ENCODE measurements around the gene LRRC4C.
A peak's percentile ranks its signal among the peaks of the same experiment; 100 is the strongest.

Gene LRRC4C

GRCh38 chr11:41414771-41415440 is 44.5 kb downstream of the LRRC4C start:
- H3K4me1 ChIP-seq (ENCODE audit: control insufficient read depth, insufficient read depth, low read length): peaks cover 5% of the 10 kb centered on the region; the same call in 1 of the 2 replicates
- H3K27ac ChIP-seq (ENCODE audit: low read depth, low read length): no peak overlapping the region
- H3K4me3 ChIP-seq (ENCODE audit: low read depth, low read length): no peak overlapping the region
- no peaks in the 10 kb centered on the region for H3K36me3 ChIP-seq (ENCODE audit: control insufficient read depth, insufficient read depth, low read length)
- no peak overlapping the region for H3K9ac ChIP-seq (ENCODE audit: low read length)
- no peaks in the 10 kb centered on the region for H3K9me3 ChIP-seq (ENCODE audit: control insufficient read depth, insufficient read depth, low read depth, low read length)
- H3K27me3 ChIP-seq (ENCODE audit: control insufficient read depth, insufficient read depth, low read length): no peaks in the 10 kb centered on the region

GRCh38 chr11:41413843-41414242 is 45.6 kb downstream of the LRRC4C start:
- Histone ChIP-seq H3K4me1 (ENCODE audit: control insufficient read depth, insufficient read depth, low read length) (peaks cover 5% of the 10 kb centered on the region; the same call in 1 of the 2 replicates), H3K9me3 (ENCODE audit: control insufficient read depth, insufficient read depth, low read depth, low read length) (no peaks in the 10 kb centered on the region), H3K36me3 (ENCODE audit: control insufficient read depth, insufficient read depth, low read length) (no peaks in the 10 kb centered on the region), H3K4me3 (ENCODE audit: low read depth, low read length) (no peak overlapping the region), H3K9ac (ENCODE audit: low read length) (no peak overlapping the region), H3K27me3 (ENCODE audit: control insufficient read depth, insufficient read depth, low read length) (no peaks in the 10 kb centered on the region), H3K27ac (ENCODE audit: low read depth, low read length) (no peak overlapping the region)

- H3K4me1 ChIP-seq (ENCODE audit: control insufficient read depth, insufficient read depth, low read length): no peaks in the 10 kb centered on the region
- no peak overlapping the region for H3K9ac ChIP-seq (ENCODE audit: low read length)
- no peaks in the 10 kb centered on the region for H3K36me3 ChIP-seq (ENCODE audit: control insufficient read depth, insufficient read depth, low read length)
- no peaks in the 10 kb centered on the region for H3K9me3 ChIP-seq (ENCODE audit: control insufficient read depth, insufficient read depth, low read depth, low read length)
- H3K4me3 ChIP-seq (ENCODE audit: low read depth, low read length): no peak overlapping the region
- H3K27ac ChIP-seq (ENCODE audit: low read depth, low read length): no peak overlapping the region
- H3K27me3 ChIP-seq (ENCODE audit: control insufficient read depth, insufficient read depth, low read length): no peaks in the 10 kb centered on the region
Observed at GRCh38 chr11:41405812-41406211, 53.6 kb downstream of the LRRC4C start.

GRCh38 chr11:41404109-41404508 is 55.3 kb downstream of the LRRC4C start:
- no peak overlapping the region for H3K9ac ChIP-seq (ENCODE audit: low read length)
- H3K4me3 ChIP-seq (ENCODE audit: low read depth, low read length): no peak overlapping the region
- no peak overlapping the region for H3K27ac ChIP-seq (ENCODE audit: low read depth, low read length)
- no peaks in the 10 kb centered on the region for H3K4me1 ChIP-seq (ENCODE audit: control insufficient read depth, insufficient read depth, low read length)
- H3K36me3 ChIP-seq (ENCODE audit: control insufficient read depth, insufficient read depth, low read length): no peaks in the 10 kb centered on the region
- no peaks in the 10 kb centered on the region for H3K27me3 ChIP-seq (ENCODE audit: control insufficient read depth, insufficient read depth, low read length)
- no peaks in the 10 kb centered on the region for H3K9me3 ChIP-seq (ENCODE audit: control insufficient read depth, insufficient read depth, low read depth, low read length)

- Histone ChIP-seq H3K36me3 (ENCODE audit: control insufficient read depth, insufficient read depth, low read length) (no peaks in the 10 kb centered on the region), H3K9me3 (ENCODE audit: control insufficient read depth, insufficient read depth, low read depth, low read length) (no peaks in the 10 kb centered on the region), H3K27me3 (ENCODE audit: control insufficient read depth, insufficient read depth, low read length) (no peaks in the 10 kb centered on the region), H3K4me1 (ENCODE audit: control insufficient read depth, insufficient read depth, low read length) (no peaks in the 10 kb centered on the region), H3K27ac (ENCODE audit: low read depth, low read length) (no peak overlapping the region), H3K9ac (ENCODE audit: low read length) (no peak overlapping the region), H3K4me3 (ENCODE audit: low read depth, low read length) (no peak overlapping the region)
Observed at GRCh38 chr11:41403458-41403857, 56.0 kb downstream of the LRRC4C start.

GRCh38 chr11:41400819-41401382 is 58.6 kb downstream of the LRRC4C start:
- Histone ChIP-seq H3K9ac (ENCODE audit: low read length) (no peak overlapping the region), H3K27me3 (ENCODE audit: control insufficient read depth, insufficient read depth, low read length) (no peaks in the 10 kb centered on the region), H3K9me3 (ENCODE audit: control insufficient read depth, insufficient read depth, low read depth, low read length) (no peaks in the 10 kb centered on the region), H3K4me3 (ENCODE audit: low read depth, low read length) (no peak overlapping the region), H3K4me1 (ENCODE audit: control insufficient read depth, insufficient read depth, low read length) (peaks cover 17% of the 10 kb centered on the region), H3K27ac (ENCODE audit: low read depth, low read length) (no peak overlapping the region), H3K36me3 (ENCODE audit: control insufficient read depth, insufficient read depth, low read length) (no peaks in the 10 kb centered on the region)

GRCh38 chr11:41400124-41400523 is 59.3 kb downstream of the LRRC4C start:
- H3K9me3 ChIP-seq (ENCODE audit: control insufficient read depth, insufficient read depth, low read depth, low read length): no peaks in the 10 kb centered on the region
- no peak overlapping the region for H3K27ac ChIP-seq (ENCODE audit: low read depth, low read length)
- no peaks in the 10 kb centered on the region for H3K27me3 ChIP-seq (ENCODE audit: control insufficient read depth, insufficient read depth, low read length)
- no peak overlapping the region for H3K4me3 ChIP-seq (ENCODE audit: low read depth, low read length)
- H3K4me1 ChIP-seq (ENCODE audit: control insufficient read depth, insufficient read depth, low read length): peaks cover 25% of the 10 kb centered on the region
- no peak overlapping the region for H3K9ac ChIP-seq (ENCODE audit: low read length)
- H3K36me3 ChIP-seq (ENCODE audit: control insufficient read depth, insufficient read depth, low read length): no peaks in the 10 kb centered on the region

- Histone ChIP-seq H3K4me3 (ENCODE audit: low read depth, low read length) (no peak overlapping the region), H3K9ac (ENCODE audit: low read length) (no peak overlapping the region), H3K27me3 (ENCODE audit: control insufficient read depth, insufficient read depth, low read length) (no peaks in the 10 kb centered on the region), H3K9me3 (ENCODE audit: control insufficient read depth, insufficient read depth, low read depth, low read length) (no peaks in the 10 kb centered on the region), H3K36me3 (ENCODE audit: control insufficient read depth, insufficient read depth, low read length) (no peaks in the 10 kb centered on the region), H3K27ac (ENCODE audit: low read depth, low read length) (no peak overlapping the region), H3K4me1 (ENCODE audit: control insufficient read depth, insufficient read depth, low read length) (peaks cover 33% of the 10 kb centered on the region)
Observed at GRCh38 chr11:41399323-41399722, 60.1 kb downstream of the LRRC4C start.

- Histone ChIP-seq H3K27ac (ENCODE audit: low read depth, low read length) (no peak overlapping the region), H3K4me1 (ENCODE audit: control insufficient read depth, insufficient read depth, low read length) (peaks cover 44% of the 10 kb centered on the region), H3K9ac (ENCODE audit: low read length) (no peak overlapping the region), H3K4me3 (ENCODE audit: low read depth, low read length) (no peak overlapping the region), H3K27me3 (ENCODE audit: control insufficient read depth, insufficient read depth, low read length) (no peaks in the 10 kb centered on the region), H3K9me3 (ENCODE audit: control insufficient read depth, insufficient read depth, low read depth, low read length) (no peaks in the 10 kb centered on the region), H3K36me3 (ENCODE audit: control insufficient read depth, insufficient read depth, low read length) (no peaks in the 10 kb centered on the region)
Observed at GRCh38 chr11:41398175-41398574, 61.3 kb downstream of the LRRC4C start.

- H3K9me3 ChIP-seq (ENCODE audit: control insufficient read depth, insufficient read depth, low read depth, low read length): no peaks in the 10 kb centered on the region
- H3K9ac ChIP-seq (ENCODE audit: low read length): peak overlapping the region; percentile 46
- H3K4me1 ChIP-seq (ENCODE audit: control insufficient read depth, insufficient read depth, low read length): peaks cover 73% of the 10 kb centered on the region
- no peaks in the 10 kb centered on the region for H3K36me3 ChIP-seq (ENCODE audit: control insufficient read depth, insufficient read depth, low read length)
- H3K27me3 ChIP-seq (ENCODE audit: control insufficient read depth, insufficient read depth, low read length): no peaks in the 10 kb centered on the region
- H3K4me3 ChIP-seq (ENCODE audit: low read depth, low read length): peak overlapping the region; percentile 25; the same call in 1 of the 2 replicates
- peak overlapping the region; percentile 94 for H3K27ac ChIP-seq (ENCODE audit: low read depth, low read length)
Observed at GRCh38 chr11:41394521-41395195, 64.8 kb downstream of the LRRC4C start.

GRCh38 chr11:41392596-41392995 is 66.9 kb downstream of the LRRC4C start:
- H3K9ac ChIP-seq (ENCODE audit: low read length): peak overlapping the region; percentile 69
- peak overlapping the region; percentile 29; the same call in 1 of the 2 replicates for H3K4me3 ChIP-seq (ENCODE audit: low read depth, low read length)
- H3K4me1 ChIP-seq (ENCODE audit: control insufficient read depth, insufficient read depth, low read length): peaks cover 67% of the 10 kb centered on the region

More at GRCh38 chr11:41392596-41392995, 66.9 kb downstream of the LRRC4C start:
- no peaks in the 10 kb centered on the region for H3K36me3 ChIP-seq (ENCODE audit: control insufficient read depth, insufficient read depth, low read length)
- H3K27ac ChIP-seq (ENCODE audit: low read depth, low read length): peak overlapping the region; percentile 94
- no peaks in the 10 kb centered on the region for H3K9me3 ChIP-seq (ENCODE audit: control insufficient read depth, insufficient read depth, low read depth, low read length)
- H3K27me3 ChIP-seq (ENCODE audit: control insufficient read depth, insufficient read depth, low read length): no peaks in the 10 kb centered on the region

All from HUES6 (cell line).